Measurements from ENCODE around the gene PTTG2.
A peak's percentile ranks its signal among the peaks of the same experiment; 100 is the strongest.

Gene PTTG2

DNA sequence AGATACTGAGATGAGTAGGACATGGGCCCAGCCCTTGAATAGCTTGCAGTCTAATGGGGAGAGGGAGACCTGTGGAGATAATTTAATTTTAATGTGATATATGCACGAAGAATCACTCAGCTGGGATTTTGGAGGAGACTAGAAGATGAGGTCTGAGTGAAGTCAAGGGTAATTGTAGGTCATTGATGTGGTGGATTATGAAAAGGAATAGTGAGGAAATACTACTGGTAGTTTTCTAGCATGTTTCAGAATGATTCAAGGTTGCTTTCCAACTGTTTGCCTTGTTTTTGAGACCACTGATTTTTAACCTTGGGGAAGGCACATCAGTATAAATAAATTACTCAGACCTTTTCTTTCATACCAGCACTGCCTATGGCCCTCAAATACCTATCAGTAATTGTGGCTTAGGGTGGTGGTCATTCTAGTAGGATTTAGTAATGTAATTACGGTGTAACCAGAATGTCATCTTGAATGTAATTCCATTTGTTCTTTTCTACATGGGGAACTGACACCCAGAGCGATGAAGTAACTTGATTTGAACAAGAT, 25.6 kb downstream of the PTTG2 start:
- DNase-seq (ENCODE audit: low read depth, low spot score), result no peak

DNA sequence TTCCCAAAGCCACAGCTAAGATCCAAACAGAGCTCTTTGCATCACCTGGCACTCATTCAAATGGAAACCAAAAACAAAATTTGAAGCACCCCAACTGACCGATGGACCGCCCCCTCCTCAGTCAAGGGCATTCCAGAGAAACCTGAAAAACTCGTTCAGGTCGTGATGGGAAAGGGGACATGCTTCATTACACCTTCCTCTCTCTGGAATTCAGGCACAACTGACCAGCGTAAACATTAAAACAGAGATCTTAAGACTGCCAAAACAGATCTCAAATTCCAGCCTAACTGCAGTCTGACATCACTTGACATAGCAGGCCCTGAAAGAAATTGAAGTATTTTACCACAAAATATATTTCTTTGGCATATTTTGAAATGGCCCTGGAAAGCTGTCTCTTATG, 28.5 kb downstream of the PTTG2 start:
- peak; percentile 47 for DNase-seq (ENCODE audit: low read depth, low spot score)

DNA sequence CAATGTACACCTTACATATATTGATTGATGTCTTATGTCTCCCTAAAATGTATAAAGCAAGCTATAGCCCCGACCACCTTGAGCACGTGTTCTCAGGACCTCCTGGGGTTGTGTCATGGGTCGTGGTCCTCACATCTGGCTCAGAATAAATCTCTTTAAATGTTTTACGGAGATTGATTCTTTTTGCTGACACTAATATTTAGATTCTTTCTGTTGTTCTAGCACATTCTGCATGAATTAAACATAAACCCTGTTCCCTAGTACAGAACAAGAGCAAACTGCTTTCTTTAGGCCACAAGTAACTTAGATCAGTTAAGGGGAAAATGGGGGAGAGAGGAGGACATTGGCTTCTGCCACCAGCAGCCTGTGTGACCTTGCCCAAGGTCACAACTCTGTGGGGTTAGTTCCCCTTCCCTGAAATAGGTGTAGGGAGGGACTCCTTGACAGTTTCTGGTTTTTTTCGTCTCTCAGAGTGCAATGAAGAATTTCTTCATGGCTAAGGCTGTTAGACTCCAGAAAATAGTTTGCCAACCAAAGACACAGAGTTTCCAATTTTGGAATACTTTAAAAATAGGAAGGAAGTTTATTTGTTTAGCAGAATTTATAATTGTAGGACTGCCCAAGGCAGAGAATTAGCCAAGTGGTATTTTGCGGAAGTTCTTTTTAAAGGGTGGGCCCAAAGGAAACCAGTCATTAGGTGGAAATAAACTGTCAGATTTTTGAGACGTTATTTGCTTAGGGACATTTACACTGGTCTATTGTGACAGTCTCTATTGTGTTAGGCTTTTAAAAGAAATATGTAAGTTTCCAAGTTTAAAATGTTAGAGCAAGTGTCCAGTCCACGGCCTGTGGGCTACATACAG, 29.4 kb downstream of the PTTG2 start:
- no peak for DNase-seq (ENCODE audit: low read depth, low spot score)

DNA sequence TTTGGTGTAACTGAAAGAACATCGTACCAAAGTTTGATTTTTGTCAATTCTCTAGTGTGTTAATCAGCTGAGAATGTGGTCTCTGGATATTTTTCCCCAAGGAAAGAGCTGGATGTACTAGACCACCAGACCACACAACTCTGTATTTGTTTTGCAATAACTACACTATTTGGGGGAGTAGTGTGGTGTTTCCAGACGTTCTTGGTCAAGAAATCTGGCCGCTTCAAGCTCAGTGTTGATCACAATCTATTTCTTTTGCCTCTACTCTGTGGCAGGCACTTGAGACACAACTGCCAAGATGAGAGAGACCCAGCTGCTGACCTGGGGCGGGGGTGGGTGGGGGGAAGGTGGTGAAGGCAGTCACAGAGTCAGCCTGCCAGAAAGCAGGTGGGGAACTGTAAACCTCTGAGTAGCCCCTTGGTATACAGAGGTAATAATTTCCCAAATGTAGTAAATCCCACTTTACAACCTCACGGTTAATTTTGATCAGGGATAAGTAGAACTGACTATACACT, 30.6 kb downstream of the PTTG2 start:
- no peak for DNase-seq (ENCODE audit: low read depth, low spot score)

DNA sequence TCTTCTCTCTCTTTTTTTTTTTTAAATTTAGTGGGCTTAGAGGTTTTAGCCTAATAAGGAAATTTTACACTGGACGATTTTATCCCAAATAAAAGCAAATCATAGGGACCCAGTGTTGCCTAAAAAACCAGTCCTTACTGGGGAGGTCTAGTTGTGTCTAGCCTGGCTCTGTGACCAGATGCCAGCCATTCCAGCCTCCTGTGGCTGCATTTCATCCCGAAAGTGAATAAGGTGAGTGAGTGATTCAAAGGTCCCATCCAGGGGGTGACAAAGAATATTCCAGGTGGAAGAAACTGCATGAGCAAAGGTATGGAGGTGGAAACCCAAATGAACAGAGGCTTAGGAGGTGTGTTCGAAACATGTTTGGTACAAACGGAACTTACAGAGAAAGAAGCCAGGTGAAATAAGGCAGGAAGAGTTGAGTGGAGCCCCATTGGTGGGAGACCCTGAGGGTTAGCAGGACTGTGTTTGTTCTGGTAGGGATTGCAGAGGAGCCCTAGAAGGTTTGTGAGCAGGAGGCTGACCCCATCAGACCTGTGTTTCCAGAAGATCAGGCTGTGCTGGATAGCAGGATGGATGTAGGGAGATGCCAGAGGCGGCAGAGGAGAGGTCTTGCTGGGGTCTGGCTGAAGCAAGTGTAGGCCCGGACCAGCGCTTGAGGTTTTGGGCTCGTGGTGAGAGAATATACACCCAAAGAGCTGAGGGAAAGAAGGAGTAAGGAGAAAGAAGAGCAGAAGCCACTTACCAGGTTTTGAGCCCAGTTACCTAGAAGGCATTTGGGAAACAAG, 31.6 kb downstream of the PTTG2 start:
- no peak for DNase-seq (ENCODE audit: low read depth, low spot score)

DNA sequence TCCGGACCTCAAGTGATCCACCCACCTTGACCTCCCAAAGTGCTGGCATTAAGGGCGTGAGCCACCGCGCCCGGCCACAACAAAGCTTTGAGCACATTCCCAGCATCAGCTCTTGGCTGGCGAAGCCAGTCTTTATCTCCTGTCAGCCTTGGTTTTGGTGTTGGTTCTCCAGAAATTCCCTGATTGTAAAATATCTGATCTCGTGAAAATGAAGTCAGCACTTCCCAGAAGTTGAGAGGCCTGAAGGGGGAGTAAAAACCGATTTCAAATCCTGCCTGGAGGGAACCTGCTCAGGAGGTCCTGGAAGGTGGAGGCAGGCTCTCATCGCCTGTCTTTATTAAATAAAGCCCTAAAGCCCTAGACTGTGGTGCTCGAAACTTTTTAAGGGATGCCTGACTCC, 33.6 kb downstream of the PTTG2 start:
- DNase-seq (ENCODE audit: low read depth, low spot score), result no peak

DNA sequence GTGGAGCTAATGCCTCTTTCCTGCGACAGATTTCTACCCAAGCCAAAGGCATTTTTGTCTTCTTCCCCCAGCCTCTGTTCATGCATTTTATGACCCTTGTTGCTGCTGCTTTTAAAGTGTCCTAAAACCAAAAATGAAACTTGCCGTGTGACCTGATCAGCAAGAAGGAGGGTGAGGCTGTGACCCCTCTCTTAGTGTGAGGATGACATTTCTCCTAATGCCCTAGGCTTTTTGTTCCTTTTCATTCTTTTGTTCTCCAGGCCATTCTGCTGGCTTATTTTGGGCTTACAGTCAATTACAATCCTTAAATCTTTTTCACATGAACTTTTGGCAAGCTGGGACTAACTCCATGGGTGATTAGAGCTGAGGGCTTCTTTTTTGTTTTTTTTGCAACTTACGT, 34.4 kb downstream of the PTTG2 start:
- DNase-seq (ENCODE audit: low read depth, low spot score), result no peak

DNA sequence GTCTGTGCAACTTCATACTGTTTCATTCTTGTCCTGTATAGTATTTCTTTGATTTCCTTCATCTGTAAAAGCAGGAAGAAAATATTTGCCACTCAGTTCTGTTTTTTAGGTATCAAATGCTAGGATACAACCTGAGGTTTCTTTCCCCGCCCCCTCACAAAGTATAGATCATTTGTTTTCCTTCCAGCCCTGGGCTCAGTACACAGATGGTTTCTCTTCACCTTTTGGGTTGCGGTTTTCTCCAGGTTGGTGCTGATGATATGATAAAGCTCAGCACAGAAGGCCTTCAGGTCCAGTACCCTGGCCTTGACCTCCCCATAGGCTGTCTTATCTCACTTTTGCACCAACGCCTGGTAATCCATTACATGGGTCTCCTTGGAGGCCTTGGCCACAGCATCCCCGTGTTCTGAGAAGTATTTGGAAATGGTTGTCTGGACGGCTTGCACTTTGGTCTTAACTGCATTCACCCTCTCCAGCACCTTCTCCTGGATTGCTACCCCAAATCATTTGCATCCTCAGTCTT, 35.2 kb downstream of the PTTG2 start:
- no peak for DNase-seq (ENCODE audit: low read depth, low spot score)

DNA sequence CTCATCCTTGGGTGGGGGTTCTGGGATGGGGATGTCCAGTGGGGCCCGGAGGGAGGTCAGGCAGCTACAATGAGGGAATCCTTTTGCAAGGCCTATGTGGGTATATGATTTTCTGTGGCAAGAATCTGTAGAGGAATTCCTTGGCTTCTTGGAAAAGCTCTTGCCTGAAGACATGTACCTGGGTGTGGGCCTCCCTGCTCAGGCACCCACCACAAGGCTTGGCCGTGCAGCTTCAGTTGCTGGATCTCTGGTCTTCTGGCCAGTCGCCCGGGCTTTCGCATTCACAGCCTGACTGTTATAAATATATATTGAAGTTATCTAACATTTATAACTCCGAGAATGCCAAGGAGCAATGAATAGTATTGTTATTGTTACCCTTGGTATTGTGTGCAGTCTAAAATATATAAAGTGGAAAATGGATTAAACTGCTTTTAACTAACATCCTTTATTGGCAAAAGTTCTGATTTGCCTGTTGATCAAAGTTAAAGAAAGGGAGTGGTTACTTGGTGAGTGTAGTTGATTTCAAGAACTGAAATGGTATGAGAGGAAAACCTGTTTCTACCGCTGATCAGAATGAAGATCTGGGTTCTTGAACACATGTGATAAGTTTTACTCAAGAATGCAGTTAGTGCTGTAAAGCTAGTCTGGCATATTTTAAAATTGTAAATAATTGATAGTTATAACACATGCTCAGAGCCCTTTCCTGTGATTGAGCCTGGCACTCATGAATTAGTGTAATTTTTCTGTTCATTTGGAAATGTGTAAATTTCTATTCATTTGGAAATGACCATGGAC, 36.0 kb downstream of the PTTG2 start:
- DNase-seq (ENCODE audit: low read depth, low spot score), result no peak

DNA sequence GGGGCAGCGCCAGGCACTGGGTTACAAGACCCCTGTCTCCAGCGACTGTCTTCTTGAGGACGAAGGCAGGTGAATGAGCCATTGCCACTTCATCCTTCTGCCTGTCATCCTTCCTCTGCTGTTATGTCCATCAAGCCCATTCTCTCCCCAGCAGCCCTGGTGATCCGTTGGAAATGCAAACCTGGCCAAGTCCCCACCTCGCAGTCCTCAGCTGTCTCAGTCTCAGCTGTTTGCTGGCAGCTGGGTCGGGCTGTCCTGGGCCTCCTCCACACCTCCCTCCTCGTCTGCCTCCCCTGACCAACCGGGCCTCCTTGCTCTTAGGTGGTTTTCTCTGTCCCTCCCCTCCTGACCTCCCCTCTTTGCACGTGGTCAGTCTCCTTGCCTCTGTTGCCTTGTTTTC, 38.0 kb downstream of the PTTG2 start:
- no peak for DNase-seq (ENCODE audit: low read depth, low spot score)

DNA sequence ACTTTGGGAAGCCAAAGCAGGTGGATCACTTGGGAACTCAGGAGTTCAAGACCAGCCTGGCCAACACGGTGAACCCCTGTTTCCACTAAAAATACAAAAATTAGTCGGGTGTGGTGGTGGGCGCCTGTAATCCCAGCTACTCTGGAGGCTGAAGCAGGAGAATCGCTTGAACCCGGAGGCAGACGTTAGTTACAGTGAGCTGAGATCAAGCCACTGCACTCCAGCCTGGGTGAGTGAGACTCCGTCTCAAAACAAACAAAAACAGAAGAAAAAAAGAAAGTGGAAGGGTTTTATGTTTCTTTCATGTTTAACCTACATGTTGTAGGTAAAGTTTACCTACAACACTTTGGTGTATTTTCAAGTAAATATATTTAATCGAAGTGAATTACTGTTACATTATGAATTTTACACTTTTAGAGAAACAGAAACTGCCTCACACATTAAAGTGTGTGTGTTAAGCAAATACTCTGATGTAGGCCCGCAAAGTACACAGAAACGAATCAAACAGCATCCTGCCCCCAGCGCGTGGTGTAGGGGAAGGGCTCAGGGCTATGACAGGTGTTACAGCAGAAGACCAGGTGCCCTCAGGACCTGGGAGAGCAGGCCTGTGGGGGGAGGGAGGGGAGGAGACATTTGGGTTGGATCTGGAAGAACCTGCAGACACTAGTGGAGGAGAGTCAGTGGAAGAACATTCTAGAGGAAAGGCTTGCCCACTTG, 39.0 kb downstream of the PTTG2 start:
- DNase-seq (ENCODE audit: low read depth, low spot score), result no peak

DNA sequence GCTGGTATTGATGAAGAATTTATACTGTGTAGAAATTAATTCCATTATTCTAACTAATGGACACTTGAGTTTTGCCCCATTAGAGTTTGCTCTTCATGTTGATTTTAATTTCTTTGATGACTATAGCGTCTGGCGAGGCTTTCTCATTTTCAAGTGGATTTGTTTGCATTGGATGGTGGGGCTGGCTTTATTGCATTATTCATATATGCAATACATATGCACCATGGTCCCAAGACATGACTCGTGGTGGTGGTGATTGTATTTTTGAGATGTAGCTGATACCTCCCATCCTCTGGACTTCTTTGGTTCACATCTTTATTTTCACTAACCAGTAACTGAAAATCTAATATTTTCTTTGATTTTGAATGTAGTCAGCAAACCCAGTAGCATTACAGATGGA, 39.8 kb downstream of the PTTG2 start:
- DNase-seq (ENCODE audit: low read depth, low spot score), result no peak

DNA sequence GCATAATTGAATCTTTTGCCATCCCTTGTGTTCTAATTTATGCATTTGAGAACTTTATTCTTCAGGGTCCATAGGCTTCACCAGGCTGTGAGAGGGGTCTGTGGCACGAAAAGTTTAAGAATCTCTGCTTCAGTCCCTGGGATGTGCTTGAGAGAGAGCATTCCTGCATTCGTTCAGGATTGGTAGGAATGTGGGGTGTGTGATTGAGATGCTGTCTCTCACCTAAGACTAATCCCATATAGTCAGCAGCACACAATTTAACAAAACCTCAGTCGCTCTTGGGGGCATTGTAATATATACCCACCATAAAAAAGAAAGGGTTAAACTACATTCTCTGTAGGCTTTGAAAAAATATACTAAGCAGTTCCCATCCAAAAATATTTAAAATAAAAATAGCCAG, 41.7 kb downstream of the PTTG2 start:
- peak; percentile 64 for DNase-seq (ENCODE audit: low read depth, low spot score)

DNA sequence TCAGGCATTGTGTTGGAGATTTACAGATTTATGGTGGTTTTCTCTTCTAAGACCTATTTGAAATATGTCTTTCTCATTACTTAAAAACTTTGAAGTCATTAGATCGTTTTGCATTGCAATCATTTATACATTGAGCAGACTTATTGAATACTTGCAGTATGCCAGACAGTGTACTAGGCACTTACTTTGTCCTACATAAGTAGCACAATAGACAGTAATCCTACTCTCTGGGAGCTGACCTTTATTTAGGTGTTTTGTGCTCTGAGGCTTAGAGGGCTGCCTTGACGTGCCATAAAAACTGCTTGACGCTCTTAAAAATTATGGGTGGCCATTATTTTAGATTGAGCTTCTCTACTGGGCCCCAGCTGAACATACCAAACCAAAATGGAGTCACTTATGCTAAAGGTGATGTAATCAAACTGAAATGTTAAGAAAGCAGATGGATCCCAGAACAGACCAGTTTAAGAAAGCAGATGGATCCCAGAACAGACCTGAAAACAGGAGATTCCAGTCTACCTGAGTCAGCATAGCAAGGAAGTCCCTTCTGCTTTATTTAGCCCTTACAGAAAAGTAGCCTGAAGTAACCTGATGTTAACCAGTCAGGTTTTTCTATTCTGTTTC, 42.4 kb downstream of the PTTG2 start:
- peak; percentile 57 for DNase-seq (ENCODE audit: low read depth, low spot score)

DNA sequence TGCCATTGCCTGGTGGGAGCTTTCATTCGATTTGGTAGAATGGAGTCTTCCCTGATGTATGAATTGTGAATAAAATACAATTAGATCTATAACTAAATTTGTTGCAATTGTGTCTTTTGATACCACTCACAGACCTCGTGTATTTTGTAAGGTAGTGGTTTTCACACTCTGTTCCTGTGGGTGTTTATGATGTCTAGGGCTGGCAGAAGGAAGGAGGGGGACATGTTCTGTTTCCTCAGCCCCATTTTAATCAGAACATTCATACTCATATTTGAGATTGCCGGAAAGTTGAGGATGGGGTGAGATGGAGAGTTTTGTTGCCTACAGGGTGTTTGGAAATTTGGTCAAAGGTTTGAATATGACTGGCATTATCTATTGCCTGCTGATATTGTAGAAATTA, 42.9 kb downstream of the PTTG2 start:
- DNase-seq (ENCODE audit: low read depth, low spot score), result no peak

DNA sequence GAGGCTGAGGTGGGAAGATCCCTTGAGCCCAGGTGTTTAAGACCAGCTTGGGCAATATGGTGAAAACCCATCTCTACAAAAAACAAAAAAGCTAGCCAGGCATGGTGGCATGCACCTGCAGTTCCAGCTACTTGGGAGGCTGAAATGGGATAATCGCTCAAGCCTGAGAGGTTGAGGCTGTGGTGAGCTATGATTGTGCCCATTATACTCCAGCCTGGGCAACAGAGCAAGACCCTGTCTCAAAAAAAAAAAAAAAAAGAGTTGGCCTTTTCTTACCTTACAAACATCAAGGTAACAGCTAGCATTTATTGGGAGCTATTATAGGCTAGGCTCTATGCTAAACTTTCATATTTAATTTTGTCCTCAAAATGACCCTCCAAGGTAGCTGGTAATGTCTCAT, 43.4 kb downstream of the PTTG2 start:
- DNase-seq (ENCODE audit: low read depth, low spot score), result no peak

DNA sequence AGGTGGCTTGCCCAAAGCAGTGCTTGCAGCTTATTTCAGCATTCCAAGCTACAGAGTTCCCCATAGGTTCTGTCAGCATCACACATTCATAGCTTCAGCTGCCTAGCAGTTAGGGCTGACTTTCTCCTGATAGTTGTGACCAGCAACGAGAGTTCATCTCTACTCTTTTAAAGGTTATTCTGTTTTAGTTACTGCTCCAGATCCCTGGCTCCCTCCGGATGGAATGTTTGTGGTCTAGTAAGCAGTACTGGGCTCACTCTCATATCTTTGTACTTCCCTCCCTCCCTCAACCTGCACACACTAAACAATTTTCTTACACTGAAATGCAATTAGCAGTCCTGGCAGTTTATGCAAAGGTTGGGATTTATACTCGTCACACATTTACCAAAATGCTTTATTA, 43.9 kb downstream of the PTTG2 start:
- DNase-seq (ENCODE audit: low read depth, low spot score), result no peak

DNA sequence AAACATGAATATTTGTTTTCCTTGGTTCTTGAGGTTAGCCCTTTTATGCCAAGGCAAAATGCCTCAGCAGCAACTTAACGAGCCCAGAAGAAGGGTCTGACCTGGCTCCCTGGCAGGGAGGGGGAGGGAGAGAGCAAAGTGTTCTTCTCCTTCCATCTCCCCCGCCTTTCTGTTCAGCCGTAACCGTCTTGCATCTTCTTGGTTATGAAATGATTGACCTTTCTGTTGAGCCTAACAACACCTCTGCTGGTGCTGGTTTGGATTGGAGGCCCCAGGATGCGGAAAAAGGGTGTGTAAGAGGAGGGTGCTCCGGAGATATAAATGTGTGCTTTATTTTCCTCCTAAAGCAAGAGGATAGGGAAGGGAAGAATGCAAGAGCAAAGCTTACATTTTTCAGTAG, 44.7 kb downstream of the PTTG2 start:
- DNase-seq (ENCODE audit: low read depth, low spot score), result no peak

DNA sequence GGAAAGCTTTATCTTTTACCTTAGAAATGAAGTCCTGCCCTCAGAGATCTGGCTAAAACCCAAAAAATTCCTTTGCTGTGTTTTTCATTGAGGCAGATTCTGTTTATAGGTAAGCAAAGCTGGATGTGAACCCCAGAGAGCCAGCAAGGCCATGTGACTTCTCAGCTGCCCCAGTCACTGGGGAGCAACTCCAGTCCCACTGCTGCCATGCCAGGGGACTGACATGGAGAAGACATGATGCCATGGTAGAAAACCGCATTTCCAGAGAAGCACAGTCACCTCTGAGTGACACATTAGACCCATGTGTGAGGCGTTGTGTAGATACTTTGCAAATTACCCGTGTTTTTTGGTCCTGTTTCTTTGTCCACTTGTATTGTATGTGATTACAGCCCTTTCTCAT, 45.4 kb downstream of the PTTG2 start:
- DNase-seq (ENCODE audit: low read depth, low spot score), result no peak

DNA sequence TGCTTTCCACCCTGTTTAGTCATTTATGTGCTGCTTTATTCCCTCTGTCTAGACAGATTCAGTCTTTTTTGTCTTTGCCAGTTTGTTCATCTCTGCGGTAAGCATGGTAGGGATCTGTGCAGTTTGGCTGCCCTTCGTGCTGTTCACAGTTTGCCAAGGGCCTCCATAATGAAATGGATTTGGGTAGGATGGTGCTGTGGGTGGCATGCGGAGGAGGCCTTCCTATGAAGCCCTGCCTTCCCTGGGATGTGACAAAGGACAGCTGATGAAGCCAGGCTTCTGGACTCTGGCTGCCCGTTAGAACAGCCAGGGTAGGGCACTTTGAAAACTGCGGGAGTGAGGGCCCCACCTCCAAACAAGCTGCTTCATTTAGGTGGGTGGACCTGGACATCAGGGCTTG, 47.4 kb downstream of the PTTG2 start:
- no peak for DNase-seq (ENCODE audit: low read depth, low spot score)

Measured in iPS DF 19.7 (cell line).